ENCODE results near the gene FAM131A. TPM values are rescaled to one million over a fixed set of nuclear protein-coding genes. Genes with fewer than 3 reads are reported as not detected.

The FAM131A gene
- total RNA-seq, 2 experiments from 2014 or later, result 3.7 to 3.8 TPM

DNA sequence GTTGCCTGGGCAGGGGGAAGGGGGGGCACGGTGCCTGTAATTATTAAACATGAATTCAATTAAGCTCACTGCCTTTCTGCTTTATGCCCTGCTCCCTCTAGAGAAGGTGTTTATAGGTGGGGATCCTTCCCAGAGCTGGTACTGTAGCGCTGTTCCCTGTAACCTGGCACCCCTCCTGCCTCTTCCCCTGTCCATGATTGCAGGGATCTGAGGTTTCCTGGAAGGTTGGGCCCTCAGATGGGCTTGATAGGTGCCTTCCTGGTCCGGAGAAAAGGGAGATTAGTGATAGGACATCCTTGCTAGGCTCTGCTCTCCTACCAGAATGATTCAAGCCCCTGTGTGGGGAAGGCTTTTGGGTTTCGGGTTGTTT, 2.1 kb upstream of the FAM131A start:
- no peaks in the 10 kb centered on the region for H3K9me3 ChIP-seq (ENCODE audit: low read length)
- ChIA-PET CTCF (ENCODE audit: unreplicated experiment) (no interaction called here), POLR2A (no interaction called here)
- no peaks in the 10 kb centered on the region for H3K9me2 ChIP-seq (ENCODE audit: insufficient read depth, low read length)
- DNase-seq (ENCODE audit: low spot score), result no peak
- intact Hi-C loops (cut with micrococcal nuclease; ENCODE audit: unreplicated experiment), result no loop called here
- H3K79me2 ChIP-seq (ENCODE audit: insufficient read depth, low read depth, low read length), result no peaks in the 10 kb centered on the region
- H2AFZ ChIP-seq (ENCODE audit: low read length), result no peak overlapping the region
- H3K27ac ChIP-seq (ENCODE audit: low read depth, low read length, poor library complexity, severe bottlenecking), result peak overlapping the region; percentile 1
- no peak for TF ChIP-seq EZH2phosphoT487 (IDR thresholded peaks at IDR 0.05; ENCODE audit: borderline replicate concordance, low read depth, low read length)
- peaks cover 4% of the 10 kb centered on the region; the same call in 1 of the 2 replicates for H4K20me1 ChIP-seq (ENCODE audit: insufficient read depth, low read length)
- peak overlapping the region; percentile 64 for H3K4me3 ChIP-seq (ENCODE audit: low read depth, low read length, poor library complexity, severe bottlenecking)
- H3K4me1 ChIP-seq (ENCODE audit: insufficient read depth, low read length, poor library complexity, severe bottlenecking), result peaks cover 8% of the 10 kb centered on the region
- H3K36me3 ChIP-seq (ENCODE audit: insufficient read depth, low read length), result peaks cover 52% of the 10 kb centered on the region
- BruUV-seq (replicated peaks), result no TSS peak
- H3K4me2 ChIP-seq (ENCODE audit: low read length), result peak overlapping the region; percentile 73

DNA sequence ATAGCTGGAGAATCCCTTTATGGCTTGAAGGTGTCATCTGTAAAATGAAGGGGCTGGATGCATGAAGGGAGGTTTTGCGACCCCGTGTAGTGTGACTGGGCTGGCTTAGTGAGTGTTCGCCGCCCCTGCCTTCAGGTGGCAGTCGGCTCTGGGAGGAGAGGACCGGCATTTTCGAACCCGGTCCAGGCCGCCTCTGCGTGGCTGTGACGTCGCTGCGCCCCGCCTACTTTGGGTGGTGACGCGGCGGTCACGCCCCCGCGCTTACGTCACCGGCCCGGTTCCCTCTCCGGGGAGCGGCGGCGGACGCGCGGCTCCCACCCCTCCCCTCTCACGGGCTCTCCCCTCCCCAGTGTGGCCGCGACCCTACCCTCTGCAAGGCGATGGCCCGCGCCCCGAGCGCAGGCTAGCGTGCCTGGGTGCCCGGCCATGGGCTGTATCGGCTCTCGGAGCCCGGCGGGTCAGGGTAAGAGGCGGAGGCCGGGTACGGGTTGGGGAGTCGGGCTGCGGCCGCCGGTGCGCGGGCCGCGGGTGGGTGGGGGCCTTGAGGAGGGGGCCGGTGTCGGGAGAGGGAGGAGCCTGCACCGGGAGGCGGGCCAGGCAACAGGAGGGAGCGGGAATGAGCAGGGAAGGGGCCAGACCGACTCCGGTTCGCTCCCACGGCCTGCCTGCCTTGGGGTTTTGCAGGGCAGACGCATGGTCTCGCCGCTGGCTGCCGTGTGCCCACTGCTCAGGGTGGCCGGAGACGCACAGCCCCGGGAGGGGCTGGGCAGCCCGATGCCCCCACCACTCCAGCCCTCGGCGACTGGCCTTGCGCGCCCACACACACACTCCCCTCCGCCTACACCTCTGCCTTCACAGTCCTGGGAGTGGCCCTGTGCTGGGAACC, 1.5 kb upstream of the FAM131A start:
- H4K20me1 ChIP-seq (ENCODE audit: insufficient read depth, low read length), result peaks cover 4% of the 10 kb centered on the region; the same call in 1 of the 2 replicates
- POLR2A ChIA-PET, result no interaction called here
- no peak overlapping the region for H2AFZ ChIP-seq (ENCODE audit: low read length)

DNA sequence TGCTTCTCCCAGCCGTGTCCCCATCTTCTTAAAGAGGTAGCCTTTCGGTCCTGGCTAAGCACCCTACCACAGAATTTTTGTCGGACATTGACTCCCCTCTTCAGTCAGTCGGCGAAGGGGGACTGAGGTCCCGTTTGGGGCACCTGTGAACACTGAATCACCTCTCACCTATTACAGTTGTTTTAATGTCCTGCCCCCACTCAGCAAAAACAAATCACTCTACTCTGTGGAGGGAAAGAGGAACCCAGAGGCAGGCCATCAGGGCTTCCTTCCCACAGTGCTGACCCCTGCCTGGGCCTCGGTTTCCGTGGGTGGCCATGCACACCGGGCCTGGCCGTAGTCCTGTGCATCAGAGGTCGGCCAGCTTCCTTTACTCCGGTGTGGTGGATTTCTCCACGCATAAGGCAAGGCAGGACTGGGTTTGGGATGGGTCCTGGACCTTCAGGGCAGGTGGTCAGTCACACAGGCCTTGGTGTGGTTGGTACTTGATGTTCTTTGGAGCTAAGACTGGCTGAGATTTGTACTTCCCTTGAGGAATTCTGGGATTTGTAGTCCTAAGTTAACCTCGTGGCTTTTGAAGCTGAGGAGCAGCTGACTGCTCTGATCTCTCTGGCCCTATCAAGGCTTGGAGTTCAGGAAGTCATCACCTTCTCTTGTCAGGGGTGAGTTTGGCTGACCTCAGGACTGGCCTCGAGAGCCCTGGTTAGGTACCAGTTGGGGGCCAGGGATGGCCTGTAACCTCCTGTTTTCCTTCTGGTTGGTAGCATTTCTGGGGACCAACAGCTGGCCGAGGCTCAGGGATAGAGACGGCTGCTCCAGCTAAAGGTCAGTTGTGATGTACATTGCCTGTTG, 627 bp upstream of the FAM131A start:
- TF ChIP-seq, protein P1, sequence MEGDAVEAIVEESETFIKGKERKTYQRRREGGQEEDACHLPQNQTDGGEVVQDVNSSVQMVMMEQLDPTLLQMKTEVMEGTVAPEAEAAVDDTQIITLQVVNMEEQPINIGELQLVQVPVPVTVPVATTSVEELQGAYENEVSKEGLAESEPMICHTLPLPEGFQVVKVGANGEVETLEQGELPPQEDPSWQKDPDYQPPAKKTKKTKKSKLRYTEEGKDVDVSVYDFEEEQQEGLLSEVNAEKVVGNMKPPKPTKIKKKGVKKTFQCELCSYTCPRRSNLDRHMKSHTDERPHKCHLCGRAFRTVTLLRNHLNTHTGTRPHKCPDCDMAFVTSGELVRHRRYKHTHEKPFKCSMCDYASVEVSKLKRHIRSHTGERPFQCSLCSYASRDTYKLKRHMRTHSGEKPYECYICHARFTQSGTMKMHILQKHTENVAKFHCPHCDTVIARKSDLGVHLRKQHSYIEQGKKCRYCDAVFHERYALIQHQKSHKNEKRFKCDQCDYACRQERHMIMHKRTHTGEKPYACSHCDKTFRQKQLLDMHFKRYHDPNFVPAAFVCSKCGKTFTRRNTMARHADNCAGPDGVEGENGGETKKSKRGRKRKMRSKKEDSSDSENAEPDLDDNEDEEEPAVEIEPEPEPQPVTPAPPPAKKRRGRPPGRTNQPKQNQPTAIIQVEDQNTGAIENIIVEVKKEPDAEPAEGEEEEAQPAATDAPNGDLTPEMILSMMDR (conservative IDR thresholded peaks at IDR 0.05; ENCODE audit: low read length), result no peak
- no peak for TF ChIP-seq EZH2phosphoT487 (IDR thresholded peaks at IDR 0.05; ENCODE audit: borderline replicate concordance, low read depth, low read length)
- H3K9me3 ChIP-seq (ENCODE audit: low read length), result no peaks in the 10 kb centered on the region
- intact Hi-C loops (cut with micrococcal nuclease; ENCODE audit: unreplicated experiment), result no loop called here
- H3K27ac ChIP-seq (ENCODE audit: low read depth, low read length, poor library complexity, severe bottlenecking), result no peak overlapping the region
- peak overlapping the region; percentile 64 for H3K4me3 ChIP-seq (ENCODE audit: low read depth, low read length, poor library complexity, severe bottlenecking)
- POLR2A ChIA-PET, result interaction anchor here (1.2 kb wide), 1 partner anchor 11 kb away, joined by 4 read pairs; no protein-coding TSS in a partner anchor
- peaks cover 4% of the 10 kb centered on the region; the same call in 1 of the 2 replicates for H4K20me1 ChIP-seq (ENCODE audit: insufficient read depth, low read length)
- peak overlapping the region; percentile 73; the same call in 1 of the 2 replicates for H3K4me2 ChIP-seq (ENCODE audit: low read length)
- no peak overlapping the region for H2AFZ ChIP-seq (ENCODE audit: low read length)
- peaks cover 39% of the 10 kb centered on the region for H3K36me3 ChIP-seq (ENCODE audit: insufficient read depth, low read length)
- CTCF ChIA-PET (ENCODE audit: unreplicated experiment), result no interaction called here
- peaks cover 8% of the 10 kb centered on the region for H3K4me1 ChIP-seq (ENCODE audit: insufficient read depth, low read length, poor library complexity, severe bottlenecking)
- BruUV-seq (replicated peaks), result no TSS peak
- H3K79me2 ChIP-seq (ENCODE audit: insufficient read depth, low read depth, low read length), result no peaks in the 10 kb centered on the region
- no peaks in the 10 kb centered on the region for H3K9me2 ChIP-seq (ENCODE audit: insufficient read depth, low read length)
- peak; percentile 17 for DNase-seq (ENCODE audit: low spot score)

More for the DNA sequence above, 1.5 kb upstream of the FAM131A start:
- H3K9me3 ChIP-seq (ENCODE audit: low read length), result no peaks in the 10 kb centered on the region
- peaks cover 8% of the 10 kb centered on the region for H3K4me1 ChIP-seq (ENCODE audit: insufficient read depth, low read length, poor library complexity, severe bottlenecking)
- BruUV-seq (replicated peaks), result no TSS peak
- intact Hi-C loops (cut with micrococcal nuclease; ENCODE audit: unreplicated experiment), result no loop called here
- peak; percentile 78 for DNase-seq (ENCODE audit: low spot score)
- peak overlapping the region; percentile 64 for H3K4me3 ChIP-seq (ENCODE audit: low read depth, low read length, poor library complexity, severe bottlenecking)
- H3K79me2 ChIP-seq (ENCODE audit: insufficient read depth, low read depth, low read length), result no peaks in the 10 kb centered on the region
- no peaks in the 10 kb centered on the region for H3K9me2 ChIP-seq (ENCODE audit: insufficient read depth, low read length)
- CTCF ChIA-PET (ENCODE audit: unreplicated experiment), result no interaction called here
- peak overlapping the region; percentile 1 for H3K27ac ChIP-seq (ENCODE audit: low read depth, low read length, poor library complexity, severe bottlenecking)
- H3K4me2 ChIP-seq (ENCODE audit: low read length), result peak overlapping the region; percentile 73
- peaks cover 48% of the 10 kb centered on the region for H3K36me3 ChIP-seq (ENCODE audit: insufficient read depth, low read length)
- TF ChIP-seq, protein P1 (conservative IDR thresholded peaks at IDR 0.05; ENCODE audit: low read length), result no peak
- no peak for TF ChIP-seq EZH2phosphoT487 (IDR thresholded peaks at IDR 0.05; ENCODE audit: borderline replicate concordance, low read depth, low read length)
